Measurements from ENCODE around the gene SNX21.

- TF ChIP-seq EZH2phosphoT487 (IDR thresholded peaks at IDR 0.05; ENCODE audit: borderline replicate concordance, low read length): no peak
- no peak for TF ChIP-seq CTCF (IDR thresholded peaks at IDR 0.05; ENCODE audit: low read depth, low read length, poor library complexity, severe bottlenecking)
Observed at GRCh38 chr20:45848421-45848820, 14.8 kb downstream of the SNX21 start.
